H1 (cell line): ENCODE measurements around the gene DAPK2. TPM values are rescaled to one million over a fixed set of nuclear protein-coding genes. Genes with fewer than 3 reads are reported as not detected.

Source experiments
- CTCF ChIA-PET: fragments of 300-600 bp; sonication (Branson Sonifier 250); formaldehyde crosslinking; loops from one replicate; lab custom pipeline; 2021; ENCODE audit not compliant: partially characterized antibody; lab: Charles Lee
- POLR2A ChIA-PET: fragments of 300-600 bp; sonication (Branson Sonifier 250); formaldehyde crosslinking; loops from one replicate; lab custom pipeline; 2021; ENCODE audit warnings: inconsistent platforms; ENCODE audit not compliant: partially characterized antibody; lab: Charles Lee
- DNase-seq, 2 experiments: peaks; one replicate each; pipeline versions ENCODE4 v3.0.0 to v3.0.0-alpha.2; 2010 to 2022; ENCODE audit warnings: low spot score in 2 of 2, low read depth in 1 of 2, mixed read lengths in 1 of 2
- FAIRE-seq: peaks from 2 replicates; lab custom pipeline; 2011; peaks lifted over from hg19 to GRCh38; lab: Jason Lieb, UNC
- H2AFZ ChIP-seq: 2 replicates; pipeline ENCODE4 v1.8.1; 2012; ENCODE audit warnings: low read length, inconsistent platforms
- H2AK5ac ChIP-seq: 2 replicates; pipeline ENCODE4 v1.6.1; 2013; ENCODE audit warnings: low read depth, low read length
- H2BK120ac ChIP-seq: replicated peaks from 2 replicates; pipeline ENCODE3; 2013; ENCODE audit warnings: low read depth, low read length, inconsistent platforms
- H2BK12ac ChIP-seq: 2 replicates; pipeline ENCODE4 v1.6.1; 2013; ENCODE audit warnings: low read depth, low read length
- H2BK15ac ChIP-seq: 2 replicates; pipeline ENCODE4 v1.6.1; 2013; ENCODE audit warnings: low read length
- H2BK20ac ChIP-seq: 2 replicates; pipeline ENCODE4 v1.6.1; 2013; ENCODE audit warnings: low read length
- H2BK5ac ChIP-seq: 2 replicates; pipeline ENCODE4 v1.6.1; 2013; ENCODE audit warnings: low read depth, low read length
- H3K14ac ChIP-seq: 2 replicates; pipeline ENCODE4 v1.6.1; 2013; ENCODE audit warnings: inconsistent platforms; ENCODE audit not compliant: insufficient read length
- H3K18ac ChIP-seq: 2 replicates; pipeline ENCODE4 v1.6.1; 2013; ENCODE audit warnings: low read length; ENCODE audit errors: extremely low read depth
- H3K23ac ChIP-seq: 2 replicates; pipeline ENCODE4 v1.6.1; 2013; ENCODE audit warnings: inconsistent platforms; ENCODE audit not compliant: insufficient read length
- H3K23me2 ChIP-seq: 2 replicates; pipeline ENCODE4 v1.6.1; 2013; ENCODE audit warnings: low read depth, low read length
- H3K27ac ChIP-seq: 2 replicates; pipeline ENCODE4 v1.6.1; 2011; ENCODE audit warnings: low read depth, low read length, inconsistent platforms
- H3K27me3 ChIP-seq, 4 experiments: replicated peaks in 1 of 4; 1 replicate in 1 of 4; 2 replicates in 3 of 4; pipeline versions ENCODE4 v1.6.1 to v1.8.1; 2011 to 2013; ENCODE audit warnings: low read length in 3 of 4, mild to moderate bottlenecking in 3 of 4, inconsistent platforms in 2 of 4, mixed read lengths in 2 of 4, moderate library complexity in 1 of 4; ENCODE audit not compliant: control insufficient read depth in 3 of 4, insufficient read depth in 3 of 4; ENCODE audit errors: extremely low read depth in 1 of 4
- H3K36me3 ChIP-seq, 4 experiments: 2 replicates each; pipeline versions ENCODE4 v1.6.1 to v1.8.1; 2011 to 2013; ENCODE audit warnings: mild to moderate bottlenecking in 4 of 4, low read length in 3 of 4, moderate library complexity in 2 of 4, control low read depth in 1 of 4, inconsistent platforms in 1 of 4; ENCODE audit not compliant: insufficient read depth in 4 of 4, control insufficient read depth in 2 of 4
- H3K4ac ChIP-seq: replicated peaks from 2 replicates; pipeline ENCODE3; 2013; ENCODE audit warnings: low read length, low read depth, mixed read lengths, inconsistent platforms; ENCODE audit not compliant: insufficient read length
- H3K4me1 ChIP-seq, 4 experiments: replicated peaks in 1 of 4; 1 replicate in 1 of 4; 2 replicates in 3 of 4; pipeline versions ENCODE4 v1.6.1 to v1.8.1; 2011 to 2013; ENCODE audit warnings: low read length in 3 of 4, inconsistent platforms in 2 of 4, mixed read lengths in 1 of 4; ENCODE audit not compliant: insufficient read depth in 4 of 4, control insufficient read depth in 3 of 4
- H3K4me2 ChIP-seq, 2 experiments: 2 replicates each; pipeline versions ENCODE4 v1.6.1 to v1.8.1; 2011 to 2013; ENCODE audit warnings: low read depth in 2 of 2, low read length in 2 of 2, control low read depth in 1 of 2, inconsistent platforms in 1 of 2, mild to moderate bottlenecking in 1 of 2; ENCODE audit not compliant: insufficient read depth in 1 of 2
- H3K4me3 ChIP-seq, 4 experiments: fragments of 200-600, 300-600 bp in 1 of 4; sonication (generic), shearing (Covaris generic), sonication (Bioruptor Twin) in 1 of 4; 2 replicates each; pipeline versions ENCODE4 v1.5.1 to v1.8.1; 2011 to 2016; ENCODE audit warnings: low read length in 4 of 4, low read depth in 3 of 4, control low read depth in 2 of 4, inconsistent platforms in 2 of 4, mild to moderate bottlenecking in 2 of 4, mixed read lengths in 1 of 4, moderate library complexity in 1 of 4; ENCODE audit not compliant: insufficient read depth in 2 of 4; ENCODE audit errors: extremely low read depth in 1 of 4
- H3K56ac ChIP-seq: replicated peaks from 2 replicates; pipeline ENCODE3; 2013; ENCODE audit warnings: low read depth, mild to moderate bottlenecking, mixed read lengths, low read length, inconsistent platforms; ENCODE audit not compliant: insufficient read length
- H3K79me1 ChIP-seq: 2 replicates; pipeline ENCODE4 v1.6.1; 2013; ENCODE audit warnings: low read depth, low read length, control low read depth
- H3K79me2 ChIP-seq, 2 experiments: 2 replicates each; pipeline versions ENCODE4 v1.6.1 to v1.8.1; 2012 to 2013; ENCODE audit warnings: low read length in 2 of 2, mild to moderate bottlenecking in 2 of 2, inconsistent platforms in 1 of 2; ENCODE audit not compliant: insufficient read depth in 2 of 2, control insufficient read depth in 1 of 2
- H3K9ac ChIP-seq, 4 experiments: replicated peaks in 1 of 4; 1 replicate in 1 of 4; 2 replicates in 3 of 4; pipeline versions ENCODE4 v1.6.1 to v1.8.1; 2011 to 2013; ENCODE audit warnings: low read depth in 3 of 4, low read length in 3 of 4, control low read depth in 2 of 4, mild to moderate bottlenecking in 2 of 4, moderate library complexity in 2 of 4, inconsistent platforms in 1 of 4; ENCODE audit errors: extremely low read depth in 1 of 4
- H3K9me3 ChIP-seq, 2 experiments: 2 replicates each; pipeline versions ENCODE4 v1.6.1 to v1.8.1; 2012 to 2013; ENCODE audit warnings: mild to moderate bottlenecking in 2 of 2, moderate library complexity in 2 of 2, control low read depth in 1 of 2, inconsistent platforms in 1 of 2, low read depth in 1 of 2, low read length in 1 of 2, mixed read lengths in 1 of 2; ENCODE audit not compliant: insufficient read depth in 2 of 2
- H4K20me1 ChIP-seq, 2 experiments: replicated peaks in 1 of 2; 2 replicates each; pipeline versions ENCODE3 to v1.8.1; 2011 to 2013; ENCODE audit warnings: inconsistent platforms in 2 of 2, low read length in 2 of 2, mild to moderate bottlenecking in 1 of 2; ENCODE audit not compliant: insufficient read depth in 2 of 2, control insufficient read depth in 1 of 2
- H4K5ac ChIP-seq: 2 replicates; pipeline ENCODE4 v1.6.1; 2013; ENCODE audit warnings: low read length, low read depth, mixed read lengths, inconsistent platforms; ENCODE audit not compliant: insufficient read length
- H4K8ac ChIP-seq: 2 replicates; pipeline ENCODE4 v1.8.0; 2013; ENCODE audit warnings: mild to moderate bottlenecking, moderate library complexity, low read length, inconsistent platforms; ENCODE audit not compliant: insufficient read depth; ENCODE audit errors: extremely low read depth
- H4K91ac ChIP-seq: replicated peaks from 2 replicates; pipeline ENCODE3; 2013; ENCODE audit warnings: low read length, mixed read lengths, inconsistent platforms; ENCODE audit not compliant: insufficient read length
- ASH2L ChIP-seq: fragments of 200-600, 300-600 bp; sonication (generic); IDR thresholded peaks from one replicate; pipeline ENCODE4 v1.7.1; 2017; ENCODE audit warnings: low read length
- E2F6 ChIP-seq: IDR thresholded peaks from 2 replicates; pipeline ENCODE4 v1.6.1; 2012; ENCODE audit warnings: inconsistent platforms
- EGR1 ChIP-seq: IDR thresholded peaks from 2 replicates; pipeline ENCODE4 v1.6.1; 2011; ENCODE audit warnings: low read depth, low read length, borderline replicate concordance
- HDAC2 ChIP-seq, 2 experiments: fragments of 300-600 bp in 1 of 2; sonication (generic) in 1 of 2; IDR thresholded peaks; 2 replicates each; pipeline ENCODE4 v1.6.1; 2011 to 2012; ENCODE audit warnings: low read depth in 2 of 2, low read length in 2 of 2, mild to moderate bottlenecking in 2 of 2, moderate library complexity in 2 of 2, borderline replicate concordance in 1 of 2, inconsistent platforms in 1 of 2
- HDAC6 ChIP-seq: IDR thresholded peaks from one replicate; pipeline ENCODE4 v1.7.1; 2012; ENCODE audit warnings: low read depth, mild to moderate bottlenecking, inconsistent platforms, low read length, moderate library complexity
- POLR2AphosphoS5 ChIP-seq: IDR thresholded peaks from 2 replicates; pipeline ENCODE4 v1.6.1; 2011; ENCODE audit warnings: low read depth, low read length
- RFX5 ChIP-seq: IDR thresholded peaks from 2 replicates; pipeline ENCODE4 v1.6.1; 2011; ENCODE audit warnings: low read depth, low read length, improper control_type of control experiment, borderline replicate concordance
- RNF2 ChIP-seq: fragments of 200-900, 300-1000 bp; sonication (generic); IDR thresholded peaks from 2 replicates; pipeline ENCODE4 v1.7.1; 2016; ENCODE audit warnings: borderline replicate concordance, low read depth, mild to moderate bottlenecking, antibody characterized with exemption, low read length; ENCODE audit not compliant: poor library complexity, severe bottlenecking; ENCODE audit errors: missing control alignments
- RXRA ChIP-seq: IDR thresholded peaks from 2 replicates; pipeline ENCODE4 v1.6.1; 2011; ENCODE audit warnings: low read depth, mild to moderate bottlenecking, low read length, moderate library complexity; ENCODE audit not compliant: insufficient read depth
- SP1 ChIP-seq: IDR thresholded peaks from 2 replicates; pipeline ENCODE4 v1.6.1; 2011; ENCODE audit warnings: low read depth, low read length
- SP2 ChIP-seq: IDR thresholded peaks from 2 replicates; pipeline ENCODE4 v1.6.1; 2012; ENCODE audit warnings: mild to moderate bottlenecking, low read length, inconsistent platforms
- SP4 ChIP-seq: IDR thresholded peaks from 2 replicates; pipeline ENCODE4 v1.6.1; 2012; ENCODE audit warnings: low read length, inconsistent platforms
- TBP ChIP-seq: IDR thresholded peaks from 2 replicates; pipeline ENCODE4 v1.6.1; 2011; ENCODE audit warnings: low read depth, low read length, improper control_type of control experiment
- WGBS, 2 experiments: shearing (Covaris generic) in 1 of 2; methylation state at CpG; one replicate each; pipeline versions ENCODE4 v1.1.6 to v1.1.7; 2013 to 2015; ENCODE audit warnings: low lambda C conversion rate in 2 of 2, mixed read lengths in 2 of 2, inconsistent platforms in 1 of 2, low coverage in 1 of 2, missing lambda C conversion rate in 1 of 2; ENCODE audit not compliant: insufficient replicate concordance in 2 of 2, insufficient coverage in 1 of 2, insufficient read length in 1 of 2; ENCODE audit errors: extremely low coverage in 1 of 2, missing lambda C conversion rate in 1 of 2; 5-methylcytosine and 5-hydroxymethylcytosine counted together
- polyA plus RNA-seq, 7 experiments: library from polyadenylated mRNA; depleted of rRNA in 3 of 7; stranded (reverse) in 5 of 7; unstranded in 2 of 7; fragments of >200 nt in 5 of 7; fragments of 200-250 nt in 2 of 7; gene quantifications; 1 replicate in 5 of 7; 2 replicates in 1 of 7; 4 replicates in 1 of 7; pipeline versions ENCODE4 v1.2.1 to v1.2.3, GENCODE V29; 2011 to 2013; ENCODE audit warnings: missing spikeins in 2 of 7, mixed read lengths in 2 of 7
- total RNA-seq: library from RNA; stranded (reverse); fragmentation: NEBNext Ultra II Directional; extraction: Animal tissue kit (Norgen Biotek cat#: 25700); gene quantifications from 2 replicates; pipeline ENCODE4 v1.2.1, GENCODE V29; 2021
- TF ChIP-seq, protein P1 (sequence below): IDR thresholded peaks from 2 replicates; pipeline ENCODE4 v1.6.1; 2012; ENCODE audit warnings: inconsistent platforms

Gene DAPK2
- total and polyA plus RNA-seq, 2 of the 8 experiments (the other 6 are each of a cell fraction or from before 2014, with no cell fraction given), result 1.8 to 2.9 TPM

DNA sequence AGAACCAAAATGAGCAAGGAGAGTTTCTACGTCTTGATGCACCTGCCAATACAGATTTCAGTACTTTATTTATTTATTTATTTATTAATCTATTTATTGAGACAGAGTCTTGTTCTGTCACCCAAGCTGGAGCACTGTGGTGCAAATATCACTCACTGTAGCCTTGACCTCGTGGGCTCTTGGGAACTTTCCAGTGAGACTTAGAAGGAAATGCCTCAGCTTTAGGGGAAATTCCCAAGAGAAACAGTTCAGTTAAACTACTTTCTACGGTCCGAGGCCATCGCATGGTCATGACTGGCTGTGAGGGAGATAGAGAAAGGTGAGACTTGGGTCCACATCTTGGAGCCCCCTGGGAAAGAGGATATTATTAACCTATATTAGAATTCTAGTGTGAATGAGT is 165.5 kb downstream of the DAPK2 start:
- peaks cover 3 to 19% (median 6%) of the 10 kb centered on the region in 4 experiments for H3K4me1 ChIP-seq
- 92% methylated on average over 5 of the region's 5 CpGs; no CpG with 5 or more reads in 1 of the 2 experiments for WGBS, 2 experiments
- H3K23ac ChIP-seq, result no peak overlapping the region
- POLR2A ChIA-PET, result no interaction called here
- no peaks in the 10 kb centered on the region for H3K23me2 ChIP-seq
- no peak overlapping the region for H4K8ac ChIP-seq
- H4K5ac ChIP-seq, result no peak overlapping the region
- no peak overlapping the region for H3K14ac ChIP-seq
- H3K79me2 ChIP-seq, result no peaks in the 10 kb centered on the region
- no peaks in the 10 kb centered on the region for H3K9me3 ChIP-seq
- no peak overlapping the region for H3K4ac ChIP-seq
- H2AK5ac ChIP-seq, result no peak overlapping the region
- H2BK12ac ChIP-seq, result no peak overlapping the region
- no peaks in the 10 kb centered on the region for H3K79me1 ChIP-seq
- no peak overlapping the region for H2BK20ac ChIP-seq
- H4K20me1 ChIP-seq, result no peaks in the 10 kb centered on the region
- H2BK5ac ChIP-seq, result no peak overlapping the region
- CTCF ChIA-PET, result interaction anchor here (1.2 to 7.3 kb wide), 5 partner anchors 10 to 129 kb away, joined by 3 to 66 read pairs (median 10); no protein-coding TSS in a partner anchor
- no peak overlapping the region for H3K18ac ChIP-seq
- H3K27ac ChIP-seq, result no peak overlapping the region
- H3K4me2 ChIP-seq, result no peak overlapping the region
- no peak overlapping the region for H3K56ac ChIP-seq
- H3K27me3 ChIP-seq, result no peaks in the 10 kb centered on the region
- FAIRE-seq (no peak), DNase-seq (no peak)
- H2BK15ac ChIP-seq, result no peak overlapping the region
- H3K36me3 ChIP-seq, result no peaks in the 10 kb centered on the region
- H3K4me3 ChIP-seq, result no peak overlapping the region
- H2BK120ac ChIP-seq, result no peak overlapping the region
- no peak overlapping the region for H4K91ac ChIP-seq
- no peak overlapping the region for H2AFZ ChIP-seq
- no peak overlapping the region for H3K9ac ChIP-seq
- TF ChIP-seq HDAC2 (IDR thresholded peaks at IDR 0.05; ENCODE audit: borderline replicate concordance in 1 of 2, low read depth in 2 of 2, low read length in 2 of 2) (no peak), E2F6 (no peak), ASH2L (no peak), SP4 (no peak), RXRA (no peak), RNF2 (no peak), EGR1 (no peak), HDAC6 (no peak), TBP (no peak), SP2 (no peak), RFX5 (no peak), POLR2AphosphoS5 (no peak), SP1 (no peak)
- TF ChIP-seq, protein P1, sequence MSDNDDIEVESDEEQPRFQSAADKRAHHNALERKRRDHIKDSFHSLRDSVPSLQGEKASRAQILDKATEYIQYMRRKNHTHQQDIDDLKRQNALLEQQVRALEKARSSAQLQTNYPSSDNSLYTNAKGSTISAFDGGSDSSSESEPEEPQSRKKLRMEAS, result no peak
